ENCODE data around the gene NTNG1. TPM values are rescaled to one million over a fixed set of nuclear protein-coding genes. Genes with fewer than 3 reads are reported as not detected.

Gene NTNG1
- total RNA-seq, 1 donor from 2014 or later, result 8.1 TPM

- H3K4me3 Mint-ChIP-seq (ENCODE audit: unreplicated experiment), result no peak overlapping the region
- no peaks in the 10 kb centered on the region for H3K27me3 Mint-ChIP-seq (ENCODE audit: low read depth, unreplicated experiment)
- no peak for FAIRE-seq
- Histone ChIP-seq H4K20me1 (ENCODE audit: insufficient read depth, low read length) (no peaks in the 10 kb centered on the region), H2AFZ (ENCODE audit: low read depth, low read length) (no peak overlapping the region), H3K4me1 (ENCODE audit: insufficient read depth, low read length) (no peaks in the 10 kb centered on the region), H3K27me3 (ENCODE audit: insufficient read depth, low read length) (no peaks in the 10 kb centered on the region), H3K36me3 (ENCODE audit: insufficient read depth, low read length) (no peaks in the 10 kb centered on the region), H3K9me3 (ENCODE audit: insufficient read depth, low read depth, low read length) (no peaks in the 10 kb centered on the region), H3K27ac (ENCODE audit: low read depth, low read length) (no peak overlapping the region), H3K4me2 (ENCODE audit: low read length) (no peak overlapping the region), H3K9ac (ENCODE audit: low read length) (no peak overlapping the region), H3K79me2 (ENCODE audit: insufficient read depth, low read length) (no peaks in the 10 kb centered on the region), H3K4me3 (ENCODE audit: insufficient read depth, low read depth, low read length) (no peak overlapping the region)
- no peaks in the 10 kb centered on the region for H3K9me3 Mint-ChIP-seq (ENCODE audit: unreplicated experiment)
- no peak for DNase-seq (ENCODE audit: low read depth)
- TF ChIP-seq EZH2 (IDR thresholded peaks at IDR 0.05; ENCODE audit: insufficient read depth, low read length) (no peak), CTCF (IDR thresholded peaks at IDR 0.05; ENCODE audit: insufficient read depth, low read depth, low read length) (no peak)
- no peaks in the 10 kb centered on the region for H3K4me1 Mint-ChIP-seq (ENCODE audit: low read depth, unreplicated experiment)
- no peak overlapping the region for H3K27ac Mint-ChIP-seq (ENCODE audit: unreplicated experiment)
- no peaks in the 10 kb centered on the region for H3K36me3 Mint-ChIP-seq (ENCODE audit: low read depth, unreplicated experiment)
Observed at GRCh38 chr1:107414550-107414949, 273.7 kb downstream of the NTNG1 start.

GRCh38 chr1:107415241-107415640 is 274.4 kb downstream of the NTNG1 start:
- H3K4me3 ChIP-seq (ENCODE audit: insufficient read depth, low read depth, low read length), result no peak overlapping the region
- Mint-ChIP-seq H3K36me3 (ENCODE audit: low read depth, unreplicated experiment) (no peaks in the 10 kb centered on the region), H3K9me3 (ENCODE audit: unreplicated experiment) (no peaks in the 10 kb centered on the region), H3K27me3 (ENCODE audit: low read depth, unreplicated experiment) (no peaks in the 10 kb centered on the region), H3K4me3 (ENCODE audit: unreplicated experiment) (no peak overlapping the region), H3K27ac (ENCODE audit: unreplicated experiment) (no peak overlapping the region), H3K4me1 (ENCODE audit: low read depth, unreplicated experiment) (no peaks in the 10 kb centered on the region)
- H3K4me1 ChIP-seq (ENCODE audit: insufficient read depth, low read length), result no peaks in the 10 kb centered on the region
- no peaks in the 10 kb centered on the region for H3K79me2 ChIP-seq (ENCODE audit: insufficient read depth, low read length)
- no peaks in the 10 kb centered on the region for H3K27me3 ChIP-seq (ENCODE audit: insufficient read depth, low read length)
- no peak overlapping the region for H3K4me2 ChIP-seq (ENCODE audit: low read length)
- no peak overlapping the region for H3K27ac ChIP-seq (ENCODE audit: low read depth, low read length)
- H3K9me3 ChIP-seq (ENCODE audit: insufficient read depth, low read depth, low read length), result no peaks in the 10 kb centered on the region
- FAIRE-seq, result no peak
- TF ChIP-seq EZH2 (IDR thresholded peaks at IDR 0.05; ENCODE audit: insufficient read depth, low read length) (no peak), CTCF (IDR thresholded peaks at IDR 0.05; ENCODE audit: insufficient read depth, low read depth, low read length) (no peak)
- no peaks in the 10 kb centered on the region for H4K20me1 ChIP-seq (ENCODE audit: insufficient read depth, low read length)
- peak; percentile 34 for DNase-seq (ENCODE audit: low read depth)
- H3K36me3 ChIP-seq (ENCODE audit: insufficient read depth, low read length), result no peaks in the 10 kb centered on the region
- H2AFZ ChIP-seq (ENCODE audit: low read depth, low read length), result no peak overlapping the region
- H3K9ac ChIP-seq (ENCODE audit: low read length), result no peak overlapping the region

GRCh38 chr1:107419003-107419402 is 278.2 kb downstream of the NTNG1 start:
- Histone ChIP-seq H3K4me1 (ENCODE audit: insufficient read depth, low read length) (no peaks in the 10 kb centered on the region), H3K9me3 (ENCODE audit: insufficient read depth, low read depth, low read length) (no peaks in the 10 kb centered on the region), H3K27ac (ENCODE audit: low read depth, low read length) (no peak overlapping the region), H3K4me3 (ENCODE audit: insufficient read depth, low read depth, low read length) (no peak overlapping the region), H3K4me2 (ENCODE audit: low read length) (no peak overlapping the region), H3K79me2 (ENCODE audit: insufficient read depth, low read length) (no peaks in the 10 kb centered on the region), H3K27me3 (ENCODE audit: insufficient read depth, low read length) (no peaks in the 10 kb centered on the region), H3K36me3 (ENCODE audit: insufficient read depth, low read length) (no peaks in the 10 kb centered on the region), H2AFZ (ENCODE audit: low read depth, low read length) (no peak overlapping the region), H3K9ac (ENCODE audit: low read length) (no peak overlapping the region), H4K20me1 (ENCODE audit: insufficient read depth, low read length) (no peaks in the 10 kb centered on the region)
- DNase-seq (ENCODE audit: low read depth) (no peak), FAIRE-seq (no peak)
- no peaks in the 10 kb centered on the region for H3K27me3 Mint-ChIP-seq (ENCODE audit: low read depth, unreplicated experiment)
- no peak overlapping the region for H3K27ac Mint-ChIP-seq (ENCODE audit: unreplicated experiment)
- no peaks in the 10 kb centered on the region for H3K9me3 Mint-ChIP-seq (ENCODE audit: unreplicated experiment)
- H3K4me3 Mint-ChIP-seq (ENCODE audit: unreplicated experiment), result no peak overlapping the region
- H3K36me3 Mint-ChIP-seq (ENCODE audit: low read depth, unreplicated experiment), result no peaks in the 10 kb centered on the region
- H3K4me1 Mint-ChIP-seq (ENCODE audit: low read depth, unreplicated experiment), result no peaks in the 10 kb centered on the region
- TF ChIP-seq EZH2 (IDR thresholded peaks at IDR 0.05; ENCODE audit: insufficient read depth, low read length) (no peak), CTCF (IDR thresholded peaks at IDR 0.05; ENCODE audit: insufficient read depth, low read depth, low read length) (no peak)
